GM19240 (cell line): ENCODE measurements around the gene SMC4.

Experiments
- DNase-seq: peaks from one replicate; pipeline ENCODE4 v3.0.0; 2011; ENCODE audit warnings: low spot score; ENCODE audit not compliant: insufficient read length

The SMC4 gene

GRCh38 chr3:160394009-160394392 lies 5.4 kb upstream of the SMC4 start:
- DNase-seq: no peak

- no peak for DNase-seq
These were observed 4.2 kb upstream of the SMC4 start for GRCh38 chr3:160395297-160395696.

- no peak for DNase-seq
These were observed 678 bp upstream of the SMC4 start for GRCh38 chr3:160398820-160399124.

- DNase-seq: no peak
These were observed 716 bp downstream of the SMC4 start for GRCh38 chr3:160400030-160400701.

GRCh38 chr3:160400702-160401150 lies 1.3 kb downstream of the SMC4 start:
- no peak for DNase-seq

- DNase-seq: no peak
These were observed 2.0 kb downstream of the SMC4 start for GRCh38 chr3:160401291-160402095.

GRCh38 chr3:160402221-160403027 lies 3.0 kb downstream of the SMC4 start:
- no peak for DNase-seq

- DNase-seq: no peak
These were observed 3.6 kb downstream of the SMC4 start for GRCh38 chr3:160403028-160403545.

- DNase-seq: no peak
These were observed 4.5 kb downstream of the SMC4 start for GRCh38 chr3:160403796-160404470.

GRCh38 chr3:160409812-160410610 lies 10.6 kb downstream of the SMC4 start:
- DNase-seq: no peak

GRCh38 chr3:160412477-160412876 lies 13.0 kb downstream of the SMC4 start:
- DNase-seq: no peak

GRCh38 chr3:160413613-160414248 lies 14.3 kb downstream of the SMC4 start:
- no peak for DNase-seq

- DNase-seq: no peak
These were observed 17.9 kb downstream of the SMC4 start for GRCh38 chr3:160417311-160417710.

GRCh38 chr3:160427832-160428424 lies 28.5 kb downstream of the SMC4 start:
- no peak for DNase-seq

- no peak for DNase-seq
These were observed 34.6 kb downstream of the SMC4 start for GRCh38 chr3:160434071-160434470.

- DNase-seq: no peak
These were observed 35.6 kb downstream of the SMC4 start for GRCh38 chr3:160435095-160435494.

GRCh38 chr3:160435747-160436146 lies 36.3 kb downstream of the SMC4 start:
- no peak for DNase-seq

- no peak for DNase-seq
These were observed 37.6 kb downstream of the SMC4 start for GRCh38 chr3:160437083-160437455.

GRCh38 chr3:160440687-160441086 lies 41.2 kb downstream of the SMC4 start:
- no peak for DNase-seq

GRCh38 chr3:160444411-160444810 lies 45.0 kb downstream of the SMC4 start:
- no peak for DNase-seq
